GOT3 (cell line): ENCODE data around the gene MBOAT2.
"Not testable (repeated sequence)": the region's sequence is repeated elsewhere in the genome, so short reads cannot be mapped to it uniquely, and the experiment has no call there.

Experiments
- DNase-seq: peaks from one replicate; lab custom pipeline; 2025; ENCODE audit warnings: mixed read lengths; lab: John Stamatoyannopoulos, UW

Gene MBOAT2

GRCh38 chr2:8895087-8895912, 108.2 kb downstream of the MBOAT2 start:
- not testable (repeated sequence) for DNase-seq

DNA sequence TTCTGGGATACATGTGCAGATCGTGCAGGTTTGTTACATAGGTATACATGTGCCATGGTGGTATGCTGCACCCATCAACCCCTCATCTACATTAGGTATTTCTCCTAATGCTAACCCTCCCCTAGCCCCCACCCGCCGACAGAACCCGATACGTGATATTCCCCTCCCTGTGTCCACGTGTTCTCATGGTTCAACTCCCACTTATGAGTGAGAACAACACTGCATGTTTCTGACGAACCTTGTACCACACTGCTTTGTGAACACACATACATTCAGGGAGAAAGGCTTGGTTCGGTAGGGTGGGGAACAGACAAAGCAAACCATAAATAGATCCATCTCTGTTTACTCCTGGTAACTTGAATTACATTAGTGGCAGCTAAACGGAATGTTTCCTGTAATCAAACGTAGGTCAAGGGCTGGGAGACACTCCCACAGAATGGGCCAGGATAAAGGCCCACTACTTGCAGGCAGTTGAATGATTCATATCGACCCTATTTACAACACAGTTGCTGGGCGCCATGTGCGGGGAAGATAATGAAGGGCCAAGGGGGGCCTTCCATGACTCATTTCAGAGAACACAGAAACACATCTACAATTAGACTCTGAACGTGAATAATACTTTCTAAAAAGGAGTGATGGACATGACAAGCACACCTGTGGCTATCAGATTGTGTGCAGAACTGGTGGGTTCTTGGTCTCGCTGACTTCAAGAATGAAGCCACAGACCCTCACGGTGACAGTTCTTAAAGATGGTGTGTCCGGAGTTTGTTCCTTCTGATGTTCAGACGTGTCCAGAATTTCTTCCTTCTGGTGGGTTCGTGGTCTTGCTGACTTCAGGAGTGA, 109.3 kb downstream of the MBOAT2 start:
- DNase-seq = no peak

DNA sequence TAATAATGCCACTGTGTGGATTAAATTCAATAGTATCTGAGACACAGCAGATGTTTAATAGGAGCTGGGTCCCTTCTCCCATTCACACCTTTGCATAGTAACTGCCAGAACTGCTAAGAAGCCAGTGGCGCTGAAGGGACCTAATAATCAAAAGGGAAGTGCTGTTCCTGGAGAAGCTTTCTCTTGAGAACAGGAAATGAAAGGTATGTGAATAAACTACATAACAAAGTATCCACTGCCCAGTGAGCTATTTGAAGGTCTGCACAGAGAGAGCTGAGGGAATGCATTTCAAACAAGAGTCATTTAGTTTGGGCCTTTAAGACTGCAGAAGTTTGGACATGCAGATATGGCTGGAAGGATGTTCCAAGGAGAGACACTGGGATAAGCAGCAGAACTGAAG, 110.0 kb downstream of the MBOAT2 start:
- no peak for DNase-seq

DNA sequence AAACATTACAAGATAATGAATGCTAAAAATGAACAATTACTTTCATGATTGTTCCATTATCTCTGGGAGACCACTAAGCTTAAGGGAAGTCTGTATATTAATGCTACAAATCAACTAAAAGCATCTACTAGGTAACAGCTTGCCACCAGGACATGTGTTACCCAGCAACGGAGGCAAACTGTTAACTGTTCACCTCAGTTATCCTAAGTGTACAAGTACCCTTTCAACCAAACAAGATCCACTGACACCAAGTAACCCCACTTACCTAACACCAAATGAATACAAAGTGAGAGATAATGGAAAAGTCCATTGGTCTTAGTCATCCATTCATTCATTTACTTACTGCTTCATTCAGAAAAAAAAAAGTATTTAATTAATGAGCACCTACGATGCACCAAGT, 111.4 kb downstream of the MBOAT2 start:
- DNase-seq = no peak

GRCh38 chr2:8889978-8890377, 113.5 kb downstream of the MBOAT2 start:
- DNase-seq = no peak

GRCh38 chr2:8888963-8889362, 114.5 kb downstream of the MBOAT2 start:
- DNase-seq = no peak

GRCh38 chr2:8886876-8887275, 116.6 kb downstream of the MBOAT2 start:
- no peak for DNase-seq

DNA sequence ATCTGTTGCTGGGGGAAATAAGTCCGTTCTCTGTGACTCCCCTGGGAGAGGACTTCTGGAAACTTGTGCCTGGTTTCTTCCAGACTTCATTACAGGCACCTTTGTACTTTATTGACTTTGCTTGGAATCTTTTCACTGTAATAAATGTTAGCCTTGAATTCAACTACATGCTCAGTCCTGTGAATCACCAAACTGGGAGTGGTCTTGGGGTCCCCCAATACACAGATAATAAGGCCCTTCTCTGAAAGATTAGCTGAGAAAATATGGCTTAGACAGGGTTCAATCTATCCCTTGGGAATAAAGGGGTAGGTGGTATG, 117.3 kb downstream of the MBOAT2 start:
- DNase-seq = no peak

DNA sequence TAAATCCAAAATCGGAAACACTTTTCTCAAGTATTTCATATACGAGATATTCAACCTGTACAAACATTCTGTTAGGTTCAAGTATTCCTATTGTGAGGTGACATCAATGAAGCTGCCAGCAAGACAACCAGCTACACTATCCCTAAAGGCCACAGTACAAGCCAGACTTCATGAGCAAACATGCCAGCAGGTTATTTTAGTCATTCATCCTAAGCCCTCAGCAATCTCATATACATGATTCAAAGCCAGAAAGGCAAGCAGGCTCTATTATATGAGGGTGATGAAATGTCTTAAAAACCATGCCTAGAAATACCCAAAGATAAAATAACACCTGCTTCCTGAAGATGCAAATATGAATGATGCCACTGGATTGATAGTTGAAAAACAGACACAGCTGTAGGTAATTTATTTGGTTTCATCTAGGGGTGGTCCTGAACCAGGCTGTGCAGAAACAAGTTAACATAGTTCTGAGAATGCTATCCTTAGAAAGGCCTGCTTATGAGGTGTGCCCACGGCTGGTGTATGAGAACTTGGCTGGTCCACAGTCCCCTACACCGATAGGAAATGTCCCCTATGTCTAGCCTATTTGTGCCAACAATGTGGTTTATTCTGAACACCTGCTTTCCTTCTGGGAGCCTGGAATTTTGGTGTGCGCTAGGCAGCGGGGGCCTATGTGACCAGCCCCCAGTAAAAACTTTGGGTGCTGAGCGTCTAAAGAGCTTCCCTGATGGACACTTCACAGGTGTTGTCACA, 117.9 kb downstream of the MBOAT2 start:
- no peak for DNase-seq

DNA sequence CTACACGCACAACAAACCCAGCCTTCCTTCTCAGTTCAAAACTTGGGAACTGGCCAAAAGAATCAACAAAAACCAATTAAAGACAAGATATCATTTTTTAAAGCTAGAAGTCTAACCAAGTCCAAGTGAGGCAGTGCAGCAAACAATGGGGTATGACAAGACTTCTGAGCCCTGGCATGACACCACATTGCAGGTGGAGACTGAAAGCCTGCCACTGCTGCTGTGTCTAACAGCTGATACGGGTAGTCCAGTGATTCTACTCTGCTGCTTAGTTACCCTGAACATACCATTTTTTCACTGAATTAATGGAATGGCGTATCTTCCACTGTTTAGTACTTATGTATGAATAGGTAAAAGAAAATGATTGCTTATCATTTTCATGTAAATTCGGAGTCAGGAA, 118.7 kb downstream of the MBOAT2 start:
- DNase-seq = no peak

GRCh38 chr2:8882094-8882493, 121.4 kb downstream of the MBOAT2 start:
- DNase-seq = no peak

DNA sequence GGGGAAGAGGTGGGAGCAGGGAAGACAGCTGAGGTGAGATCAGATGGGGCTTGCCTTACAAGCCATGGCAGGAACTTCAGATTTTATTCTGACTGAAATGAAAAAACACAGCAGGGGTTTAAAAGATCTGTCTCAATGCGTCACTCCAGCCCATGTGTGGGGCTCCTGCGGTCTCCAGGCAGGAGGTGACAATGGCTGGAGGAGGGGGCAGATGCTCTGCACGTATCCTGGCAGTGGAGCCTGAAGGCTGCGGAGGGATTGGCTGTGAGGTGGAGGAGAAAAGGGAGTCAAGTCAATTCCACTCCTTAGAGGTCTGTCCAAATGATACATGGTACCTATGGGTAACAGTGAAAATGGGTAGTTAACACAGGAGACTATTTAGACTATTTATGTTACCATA, 125.6 kb downstream of the MBOAT2 start:
- no peak for DNase-seq

DNA sequence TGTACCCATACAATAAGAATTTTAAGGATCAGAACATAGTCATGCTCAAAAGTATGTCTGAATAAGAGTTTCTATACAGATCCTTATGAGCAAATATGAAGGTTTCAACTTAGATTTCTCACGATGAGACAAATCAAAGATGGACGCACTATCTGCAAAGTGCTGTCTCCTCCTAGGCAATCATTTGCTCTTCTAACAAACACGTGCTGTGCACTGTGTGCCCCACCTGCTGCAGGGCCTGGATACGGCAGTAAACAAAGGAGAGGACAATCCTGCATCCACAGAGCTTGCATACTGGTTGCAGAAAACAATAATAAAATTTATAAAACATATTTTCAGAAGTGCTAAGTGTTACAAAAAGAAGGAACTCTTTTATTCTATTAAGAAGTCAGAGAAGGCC, 126.2 kb downstream of the MBOAT2 start:
- DNase-seq = no peak

GRCh38 chr2:8876628-8877027, 126.9 kb downstream of the MBOAT2 start:
- no peak for DNase-seq

- no peak for DNase-seq
Observed at GRCh38 chr2:8872821-8873432, 130.6 kb downstream of the MBOAT2 start.

- DNase-seq = no peak
Observed at GRCh38 chr2:8870441-8870840, 133.0 kb downstream of the MBOAT2 start.

DNA sequence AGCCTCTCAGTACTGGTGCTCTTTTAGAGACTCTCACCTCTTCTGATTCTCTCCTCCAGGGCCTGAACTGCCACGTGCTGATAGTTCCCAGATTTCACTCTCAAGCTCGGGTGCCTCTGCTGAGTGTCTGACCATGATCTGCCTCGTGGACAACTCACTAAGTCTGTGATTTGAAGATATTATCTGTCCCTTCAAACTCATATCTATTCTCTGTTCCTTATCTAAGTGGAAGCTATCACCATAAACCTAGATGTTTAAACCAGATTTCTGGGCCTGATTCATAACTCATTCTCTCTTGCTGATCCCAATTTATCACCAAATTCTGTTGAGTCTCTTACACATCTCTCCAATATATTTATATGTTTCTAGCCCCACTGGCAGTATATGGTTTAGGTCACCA, 136.1 kb downstream of the MBOAT2 start:
- DNase-seq = no peak

DNA sequence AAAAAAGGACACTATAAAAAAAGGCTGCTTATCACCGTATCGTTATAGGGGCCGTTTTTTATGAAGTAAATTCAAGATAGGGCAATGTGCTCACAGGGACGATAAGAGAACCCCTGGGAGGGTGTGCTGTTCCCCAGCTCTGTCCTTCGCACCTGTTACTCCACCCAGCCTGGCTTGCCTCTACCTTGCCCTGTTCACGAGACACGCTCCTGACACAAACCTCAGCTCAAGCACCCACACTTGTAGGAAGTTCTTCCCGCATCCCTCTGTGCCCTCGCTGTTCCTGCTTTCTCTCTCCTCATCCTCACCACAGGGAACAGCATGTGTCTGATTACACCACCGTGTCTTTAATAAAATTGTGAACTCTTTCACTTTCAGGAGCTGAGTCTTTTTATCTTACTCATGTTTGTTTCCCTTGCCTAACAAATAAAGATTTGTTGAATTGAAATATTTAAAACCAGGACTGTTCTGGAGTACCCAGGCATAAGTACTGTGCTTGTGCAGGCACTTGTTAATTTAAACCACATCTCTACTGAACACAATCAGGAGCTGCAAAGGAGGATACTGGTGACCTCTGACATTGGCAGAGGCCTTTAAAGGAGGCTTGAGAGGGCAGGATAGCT, 140.0 kb downstream of the MBOAT2 start:
- DNase-seq = no peak

DNA sequence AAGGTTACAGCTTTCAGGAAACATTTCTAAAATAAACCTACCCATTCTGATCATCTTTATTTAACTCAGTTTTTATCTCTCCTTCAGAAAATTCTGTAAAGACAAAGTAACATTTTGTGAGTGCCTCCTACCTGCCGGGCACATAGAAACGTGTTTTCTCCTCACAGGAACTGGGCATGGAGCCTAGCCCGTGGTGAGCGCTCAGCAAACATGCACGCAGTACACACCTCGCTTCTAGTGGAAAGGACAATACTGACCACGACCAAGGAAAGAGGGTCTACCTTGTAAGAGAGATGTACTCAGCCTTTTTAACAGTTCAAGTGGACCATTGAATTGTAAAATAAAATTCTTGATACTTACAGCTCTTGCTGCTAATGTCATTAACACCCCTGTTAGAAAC, 141.3 kb downstream of the MBOAT2 start:
- DNase-seq = no peak

DNA sequence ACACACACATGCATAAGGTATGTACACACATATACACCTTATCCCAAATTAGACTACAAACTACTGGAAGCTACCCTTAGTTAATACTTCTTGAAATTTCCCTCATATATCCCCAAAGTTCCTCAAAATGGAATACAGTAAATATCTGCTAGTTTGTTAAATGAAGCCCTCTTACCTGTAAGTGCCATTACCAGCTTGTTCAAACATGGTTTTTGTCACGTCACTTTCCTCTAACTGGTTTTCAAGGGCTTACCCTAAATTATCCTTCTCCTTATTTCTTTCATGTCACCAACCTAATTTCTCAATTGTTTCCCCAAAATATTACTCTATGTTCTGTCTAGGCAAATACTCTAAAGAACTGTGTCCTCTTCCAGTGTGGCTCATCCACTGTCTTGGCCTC, 141.7 kb downstream of the MBOAT2 start:
- no peak for DNase-seq

DNA sequence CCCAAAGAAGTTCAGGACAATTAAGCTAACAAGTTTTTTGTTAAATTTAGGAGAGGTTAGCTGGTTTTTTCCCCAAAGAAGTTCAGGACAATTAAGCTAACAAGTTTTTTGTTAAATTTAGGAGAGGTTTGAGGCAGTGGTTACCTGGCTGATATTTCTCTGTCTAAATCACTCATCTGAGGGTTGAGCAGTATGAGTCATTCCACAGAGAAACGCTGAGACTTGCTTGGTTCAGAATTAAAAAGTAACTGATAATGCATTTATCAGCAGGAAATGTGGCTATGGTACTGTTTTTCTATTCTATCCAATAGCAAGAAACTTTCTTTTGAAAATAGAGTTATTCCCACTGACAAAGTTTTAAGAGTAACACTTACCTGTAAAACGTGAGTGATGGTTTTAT, 143.2 kb downstream of the MBOAT2 start:
- DNase-seq = no peak

DNA sequence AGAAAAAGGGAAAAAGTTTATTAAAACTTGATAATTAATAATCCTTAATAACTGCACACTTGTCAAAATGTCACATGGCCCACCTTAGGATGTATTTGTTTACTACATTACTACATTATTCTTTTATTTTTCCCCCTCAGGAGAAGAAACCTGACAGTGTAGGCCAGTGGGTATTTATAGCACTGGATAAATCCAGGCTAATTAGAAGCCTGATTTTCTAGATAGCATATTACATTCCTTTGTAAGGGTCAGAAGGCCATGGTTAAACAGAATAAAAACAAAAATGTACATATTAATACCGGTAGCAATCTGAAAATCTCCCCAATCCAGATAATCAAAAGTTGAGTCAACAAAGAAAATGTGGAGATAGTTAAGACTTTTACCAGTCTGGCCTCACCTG, 144.6 kb downstream of the MBOAT2 start:
- DNase-seq = no peak
